Hepatocyte (in vitro differentiated cells): ENCODE results near the gene ARHGAP10. TPM values are rescaled to one million over a fixed set of nuclear protein-coding genes. Genes with fewer than 3 reads are reported as not detected.

Experiments used
- DNase-seq: peaks from one replicate; pipeline ENCODE4 v3.0.0-alpha.2; 2016; ENCODE audit warnings: low spot score
- H2AFZ ChIP-seq: fragments of 200-600 bp; sonication (generic); 2 replicates; pipeline ENCODE4 v1.6.0; 2016; ENCODE audit warnings: antibody characterized with exemption, mild to moderate bottlenecking
- H3K27ac ChIP-seq: fragments of 200-600 bp; sonication (generic); 2 replicates; pipeline ENCODE4 v1.5.1; 2016; ENCODE audit warnings: mild to moderate bottlenecking
- H3K27me3 ChIP-seq: fragments of 200-600 bp; sonication (generic); 2 replicates; pipeline ENCODE4 v1.6.1; 2016
- H3K36me3 ChIP-seq: fragments of 200-600 bp; sonication (generic); replicated peaks from 2 replicates; pipeline ENCODE4 v1.5.1; 2016; ENCODE audit warnings: low read depth; ENCODE audit not compliant: insufficient read depth
- H3K4me1 ChIP-seq: fragments of 200-600 bp; sonication (generic); 2 replicates; pipeline ENCODE4 v1.5.1; 2016; ENCODE audit warnings: mild to moderate bottlenecking, moderate library complexity; ENCODE audit not compliant: insufficient read depth
- H3K4me2 ChIP-seq: fragments of 200-600 bp; sonication (generic); 2 replicates; pipeline ENCODE4 v1.6.0; 2016
- H3K4me3 ChIP-seq: fragments of 200-600 bp; sonication (generic); 2 replicates; pipeline ENCODE4 v1.5.1; 2016; ENCODE audit warnings: mild to moderate bottlenecking
- H3K79me2 ChIP-seq: fragments of 200-600 bp; sonication (generic); 2 replicates; pipeline ENCODE4 v1.6.0; 2017; ENCODE audit warnings: mild to moderate bottlenecking
- H3K9me2 ChIP-seq: fragments of 200-600 bp; sonication (generic); replicated peaks from 2 replicates; pipeline ENCODE4 v1.6.0; 2017; ENCODE audit warnings: mild to moderate bottlenecking; ENCODE audit not compliant: insufficient read depth
- H3K9me3 ChIP-seq: fragments of 200-600 bp; sonication (generic); 2 replicates; pipeline ENCODE4 v1.5.1; 2016; ENCODE audit warnings: low read depth, mild to moderate bottlenecking
- H4K20me1 ChIP-seq: fragments of 200-600 bp; sonication (generic); 2 replicates; pipeline ENCODE4 v1.6.0; 2016; ENCODE audit warnings: mild to moderate bottlenecking; ENCODE audit not compliant: insufficient read depth, poor library complexity, severe bottlenecking
- CTCF ChIP-seq: fragments of 200-600 bp; sonication (generic); IDR thresholded peaks from 2 replicates; pipeline ENCODE4 v1.5.1; 2016; ENCODE audit warnings: antibody characterized with exemption, mild to moderate bottlenecking; ENCODE audit not compliant: poor library complexity
- EZH2 ChIP-seq: fragments of 200-600 bp; sonication (generic); IDR thresholded peaks from 2 replicates; pipeline ENCODE4 v1.6.1; 2016; ENCODE audit warnings: antibody characterized with exemption, mild to moderate bottlenecking, borderline replicate concordance
- EZH2phosphoT487 ChIP-seq: fragments of 200-600 bp; sonication (generic); IDR thresholded peaks from one replicate; pipeline ENCODE4 v1.6.1; 2018; ENCODE audit warnings: antibody characterized with exemption, mild to moderate bottlenecking, low read depth, moderate library complexity; ENCODE audit not compliant: unreplicated experiment, severe bottlenecking
- WGBS: methylation state at CpG from one replicate; pipeline ENCODE4 v1.1.6; 2016; ENCODE audit warnings: low lambda C conversion rate; ENCODE audit errors: missing lambda C conversion rate; 5-methylcytosine and 5-hydroxymethylcytosine counted together
- polyA plus RNA-seq: library from polyadenylated mRNA; unstranded; fragments of >200 nt; fragmentation: Nextera tagmentation; extraction: Ambion mirVana; gene quantifications from 2 replicates; pipeline ENCODE4 v1.2.1, GENCODE V29; 2016
- total RNA-seq: library from RNA; depleted of rRNA; stranded (reverse); fragments of >200 nt; gene quantifications from 2 replicates; pipeline ENCODE4 v1.2.3, GENCODE V29; 2014

ARHGAP10 gene
- total and polyA plus RNA-seq, 2 experiments from 2014 or later = 16.8 to 23.4 TPM

- no peaks in the 10 kb centered on the region for H3K4me1 ChIP-seq
- no peak overlapping the region for H3K27ac ChIP-seq
- no peaks in the 10 kb centered on the region for H3K27me3 ChIP-seq
- 94% methylated on average over 6 of the region's 6 CpGs for WGBS
- no peaks in the 10 kb centered on the region for H3K36me3 ChIP-seq
- no peak overlapping the region for H3K4me2 ChIP-seq
- DNase-seq = no peak
- no peak overlapping the region for H3K4me3 ChIP-seq
- TF ChIP-seq EZH2 (no peak), CTCF (no peak), EZH2phosphoT487 (no peak)
- no peaks in the 10 kb centered on the region for H4K20me1 ChIP-seq
- no peaks in the 10 kb centered on the region for H3K9me3 ChIP-seq
- no peaks in the 10 kb centered on the region for H3K79me2 ChIP-seq
- no peak overlapping the region for H2AFZ ChIP-seq
- H3K9me2 ChIP-seq = no peaks in the 10 kb centered on the region
Observed at GRCh38 chr4:148022975-148023374, 291.1 kb downstream of the ARHGAP10 start.

- no peaks in the 10 kb centered on the region for H3K9me2 ChIP-seq
Observed at GRCh38 chr4:148023512-148024181, 291.8 kb downstream of the ARHGAP10 start.

GRCh38 chr4:148025981-148026380, 294.1 kb downstream of the ARHGAP10 start:
- Histone ChIP-seq H4K20me1 (no peaks in the 10 kb centered on the region), H3K4me3 (no peak overlapping the region), H3K9me3 (no peaks in the 10 kb centered on the region), H3K27ac (no peak overlapping the region), H3K9me2 (no peaks in the 10 kb centered on the region), H3K79me2 (no peaks in the 10 kb centered on the region), H3K36me3 (no peaks in the 10 kb centered on the region), H2AFZ (no peak overlapping the region), H3K4me2 (no peak overlapping the region), H3K4me1 (no peaks in the 10 kb centered on the region), H3K27me3 (no peaks in the 10 kb centered on the region)
- no peak for TF ChIP-seq CTCF
- no peak for TF ChIP-seq EZH2
- TF ChIP-seq EZH2phosphoT487 = no peak
- no peak for DNase-seq
- WGBS = 95% methylated on average over 4 of the region's 4 CpGs

More at GRCh38 chr4:148023512-148024181, 291.8 kb downstream of the ARHGAP10 start:
- 94% methylated on average over 9 of the region's 9 CpGs for WGBS
- no peak for TF ChIP-seq CTCF
- no peak for TF ChIP-seq EZH2phosphoT487
- TF ChIP-seq EZH2 = no peak
- Histone ChIP-seq H2AFZ (no peak overlapping the region), H3K4me3 (no peak overlapping the region), H4K20me1 (no peaks in the 10 kb centered on the region), H3K36me3 (no peaks in the 10 kb centered on the region), H3K79me2 (no peaks in the 10 kb centered on the region), H3K27ac (no peak overlapping the region), H3K4me2 (no peak overlapping the region), H3K27me3 (no peaks in the 10 kb centered on the region), H3K9me3 (no peaks in the 10 kb centered on the region), H3K4me1 (no peaks in the 10 kb centered on the region)
- DNase-seq = no peak
